ENCODE measurements around the gene ARL15.

ARL15 gene

GRCh38 chr5:53948598-53948997 lies 361.8 kb downstream of the ARL15 start:
- no peaks in the 10 kb centered on the region for H3K4me1 Mint-ChIP-seq
- H3K27me3 Mint-ChIP-seq: no peaks in the 10 kb centered on the region
- H3K27ac Mint-ChIP-seq: no peak overlapping the region
- no peaks in the 10 kb centered on the region for H3K9me3 Mint-ChIP-seq
- no peak overlapping the region for H3K4me3 Mint-ChIP-seq
- peaks cover 25% of the 10 kb centered on the region for H3K36me3 Mint-ChIP-seq

DNA sequence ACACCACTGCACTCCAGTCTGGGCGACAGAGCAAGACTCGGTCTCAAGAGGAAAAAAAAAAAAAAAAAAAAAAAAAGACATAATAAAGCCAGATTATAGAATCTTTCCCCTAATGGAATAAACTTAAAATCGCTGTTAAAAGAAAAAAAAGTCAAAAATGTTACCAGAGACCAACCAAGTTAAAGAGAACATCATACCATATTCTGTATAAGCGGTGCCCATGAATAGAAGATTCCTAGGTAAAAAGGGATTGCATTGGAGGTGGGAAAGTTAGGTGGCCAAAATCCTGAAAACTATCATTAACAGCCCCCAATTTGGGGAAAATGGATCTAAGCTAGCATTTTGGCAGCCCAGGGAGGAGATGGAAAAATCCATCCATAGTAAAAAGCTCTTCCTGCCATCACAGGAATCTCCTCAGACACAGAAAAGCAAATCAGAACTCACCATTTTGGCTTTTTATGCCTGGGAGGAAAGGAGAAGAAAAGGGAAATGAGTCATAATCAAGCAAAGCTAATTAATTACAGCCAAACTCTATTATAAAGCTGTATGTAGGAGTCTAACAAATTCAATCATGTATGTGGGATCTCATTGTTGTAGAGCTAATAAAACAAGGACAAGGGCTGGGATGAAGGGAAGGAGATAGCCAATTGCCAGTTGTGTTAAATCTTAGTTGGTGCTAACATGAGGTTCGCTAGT lies 363.8 kb downstream of the ARL15 start:
- Mint-ChIP-seq H3K4me3 (no peak overlapping the region), H3K4me1 (no peaks in the 10 kb centered on the region), H3K27me3 (no peaks in the 10 kb centered on the region), H3K36me3 (peaks cover 34% of the 10 kb centered on the region), H3K27ac (no peak overlapping the region), H3K9me3 (no peaks in the 10 kb centered on the region)

GRCh38 chr5:53944981-53945380 lies 365.4 kb downstream of the ARL15 start:
- no peaks in the 10 kb centered on the region for H3K4me1 Mint-ChIP-seq
- no peak overlapping the region for H3K4me3 Mint-ChIP-seq
- H3K27ac Mint-ChIP-seq: no peak overlapping the region
- no peaks in the 10 kb centered on the region for H3K9me3 Mint-ChIP-seq
- H3K36me3 Mint-ChIP-seq: peaks cover 30% of the 10 kb centered on the region
- no peaks in the 10 kb centered on the region for H3K27me3 Mint-ChIP-seq

GRCh38 chr5:53943938-53944337 lies 366.4 kb downstream of the ARL15 start:
- Mint-ChIP-seq H3K4me1 (no peaks in the 10 kb centered on the region), H3K27ac (no peak overlapping the region), H3K4me3 (no peak overlapping the region), H3K27me3 (no peaks in the 10 kb centered on the region), H3K36me3 (peaks cover 34% of the 10 kb centered on the region), H3K9me3 (no peaks in the 10 kb centered on the region)

GRCh38 chr5:53942724-53943123 lies 367.6 kb downstream of the ARL15 start:
- H3K9me3 Mint-ChIP-seq: no peaks in the 10 kb centered on the region
- no peak overlapping the region for H3K27ac Mint-ChIP-seq
- no peaks in the 10 kb centered on the region for H3K4me1 Mint-ChIP-seq
- no peaks in the 10 kb centered on the region for H3K27me3 Mint-ChIP-seq
- no peak overlapping the region for H3K4me3 Mint-ChIP-seq
- H3K36me3 Mint-ChIP-seq: peaks cover 38% of the 10 kb centered on the region

DNA sequence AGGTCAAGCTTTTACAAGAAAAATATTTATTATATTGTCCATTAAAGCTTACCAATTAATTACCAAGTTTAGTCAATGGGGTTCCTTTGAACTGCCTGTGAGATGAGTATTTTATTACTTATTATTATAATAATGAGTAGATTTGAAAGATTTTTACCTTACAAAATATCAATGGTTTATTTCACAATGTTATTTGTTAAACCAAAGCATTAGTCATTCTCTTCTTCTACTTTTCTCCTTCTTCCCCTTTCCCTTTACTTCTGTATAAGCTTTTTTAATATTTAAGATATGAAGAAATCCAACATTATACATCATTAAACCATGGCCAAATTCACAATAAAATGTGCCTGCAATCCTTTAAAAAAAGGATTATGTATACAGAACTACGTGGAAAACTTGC lies 369.5 kb downstream of the ARL15 start:
- H3K9me3 Mint-ChIP-seq: no peaks in the 10 kb centered on the region
- H3K27ac Mint-ChIP-seq: no peak overlapping the region
- H3K4me3 Mint-ChIP-seq: no peak overlapping the region
- peaks cover 32% of the 10 kb centered on the region for H3K36me3 Mint-ChIP-seq
- H3K4me1 Mint-ChIP-seq: no peaks in the 10 kb centered on the region
- no peaks in the 10 kb centered on the region for H3K27me3 Mint-ChIP-seq

GRCh38 chr5:53937467-53937866 lies 372.9 kb downstream of the ARL15 start:
- no peaks in the 10 kb centered on the region for H3K4me1 Mint-ChIP-seq
- H3K27me3 Mint-ChIP-seq: no peaks in the 10 kb centered on the region
- peaks cover 22% of the 10 kb centered on the region for H3K36me3 Mint-ChIP-seq
- H3K4me3 Mint-ChIP-seq: no peak overlapping the region
- H3K27ac Mint-ChIP-seq: no peak overlapping the region
- H3K9me3 Mint-ChIP-seq: no peaks in the 10 kb centered on the region

GRCh38 chr5:53936481-53937352 lies 373.7 kb downstream of the ARL15 start:
- no peaks in the 10 kb centered on the region for H3K27me3 Mint-ChIP-seq
- no peaks in the 10 kb centered on the region for H3K4me1 Mint-ChIP-seq
- no peaks in the 10 kb centered on the region for H3K9me3 Mint-ChIP-seq
- H3K27ac Mint-ChIP-seq: no peak overlapping the region
- H3K4me3 Mint-ChIP-seq: no peak overlapping the region
- peaks cover 17% of the 10 kb centered on the region for H3K36me3 Mint-ChIP-seq

DNA sequence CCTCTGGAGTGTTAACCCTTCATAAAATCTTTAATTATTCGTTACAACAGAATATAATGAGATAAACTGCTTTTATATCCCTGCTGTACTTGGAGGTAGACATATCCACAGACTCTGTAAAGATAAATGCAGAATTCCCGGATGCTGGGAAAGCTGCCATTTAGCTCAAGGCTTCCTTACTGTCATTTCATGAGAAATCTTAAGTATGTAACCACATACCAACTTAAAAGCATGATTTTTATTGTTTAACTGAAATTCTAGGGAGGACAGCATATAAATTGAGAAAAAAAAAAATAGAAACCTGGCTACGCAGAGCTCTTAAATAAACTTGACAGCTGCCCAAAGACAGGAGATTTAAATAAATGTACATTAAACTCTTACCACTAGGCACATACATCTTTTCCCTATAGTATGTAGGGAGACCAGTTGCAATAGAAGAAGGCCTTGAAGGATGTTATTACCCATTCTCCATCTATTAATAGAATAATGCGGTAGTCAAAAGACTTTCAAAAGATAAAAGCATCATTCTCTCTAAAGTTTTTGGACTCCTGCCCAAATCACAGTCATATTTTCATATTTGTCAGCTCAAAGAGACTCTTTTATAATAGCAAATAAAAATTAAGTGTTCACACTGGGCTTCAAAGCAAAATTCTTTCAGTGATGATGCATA lies 376.1 kb downstream of the ARL15 start:
- Mint-ChIP-seq H3K27ac (no peak overlapping the region), H3K9me3 (no peaks in the 10 kb centered on the region), H3K27me3 (no peaks in the 10 kb centered on the region), H3K4me1 (no peaks in the 10 kb centered on the region), H3K36me3 (peaks cover 11% of the 10 kb centered on the region), H3K4me3 (no peak overlapping the region)

GRCh38 chr5:53932351-53932750 lies 378.0 kb downstream of the ARL15 start:
- Mint-ChIP-seq H3K27ac (no peak overlapping the region), H3K4me3 (no peak overlapping the region), H3K27me3 (no peaks in the 10 kb centered on the region), H3K36me3 (peaks cover 4% of the 10 kb centered on the region), H3K4me1 (no peaks in the 10 kb centered on the region), H3K9me3 (no peaks in the 10 kb centered on the region)

GRCh38 chr5:53930457-53930856 lies 379.9 kb downstream of the ARL15 start:
- H3K27me3 Mint-ChIP-seq: no peaks in the 10 kb centered on the region
- H3K27ac Mint-ChIP-seq: no peak overlapping the region
- H3K9me3 Mint-ChIP-seq: no peaks in the 10 kb centered on the region
- H3K4me3 Mint-ChIP-seq: no peak overlapping the region
- H3K36me3 Mint-ChIP-seq: peaks cover 4% of the 10 kb centered on the region
- H3K4me1 Mint-ChIP-seq: no peaks in the 10 kb centered on the region

GRCh38 chr5:53929570-53929969 lies 380.8 kb downstream of the ARL15 start:
- H3K27ac Mint-ChIP-seq: no peak overlapping the region

GRCh38 chr5:53929152-53929551 lies 381.2 kb downstream of the ARL15 start:
- peaks cover 2% of the 10 kb centered on the region for H3K36me3 Mint-ChIP-seq
- H3K27me3 Mint-ChIP-seq: no peaks in the 10 kb centered on the region
- H3K4me3 Mint-ChIP-seq: no peak overlapping the region
- no peaks in the 10 kb centered on the region for H3K4me1 Mint-ChIP-seq
- no peak overlapping the region for H3K27ac Mint-ChIP-seq
- H3K9me3 Mint-ChIP-seq: no peaks in the 10 kb centered on the region

More at GRCh38 chr5:53929570-53929969, 380.8 kb downstream of the ARL15 start:
- no peaks in the 10 kb centered on the region for H3K4me1 Mint-ChIP-seq
- H3K27me3 Mint-ChIP-seq: no peaks in the 10 kb centered on the region
- peaks cover 2% of the 10 kb centered on the region for H3K36me3 Mint-ChIP-seq
- no peaks in the 10 kb centered on the region for H3K9me3 Mint-ChIP-seq
- no peak overlapping the region for H3K4me3 Mint-ChIP-seq

- H3K36me3 Mint-ChIP-seq: peaks cover 2% of the 10 kb centered on the region
- no peaks in the 10 kb centered on the region for H3K9me3 Mint-ChIP-seq
- no peaks in the 10 kb centered on the region for H3K27me3 Mint-ChIP-seq
- no peak overlapping the region for H3K27ac Mint-ChIP-seq
- H3K4me3 Mint-ChIP-seq: no peak overlapping the region
- no peaks in the 10 kb centered on the region for H3K4me1 Mint-ChIP-seq
These were observed 381.7 kb downstream of the ARL15 start for GRCh38 chr5:53928641-53929040.

GRCh38 chr5:53927668-53928247 lies 382.6 kb downstream of the ARL15 start:
- no peaks in the 10 kb centered on the region for H3K27me3 Mint-ChIP-seq
- no peaks in the 10 kb centered on the region for H3K9me3 Mint-ChIP-seq
- H3K27ac Mint-ChIP-seq: no peak overlapping the region
- H3K36me3 Mint-ChIP-seq: peaks cover 2% of the 10 kb centered on the region
- no peaks in the 10 kb centered on the region for H3K4me1 Mint-ChIP-seq
- no peak overlapping the region for H3K4me3 Mint-ChIP-seq
